ENCODE results near the gene CDH4. TPM values are rescaled to one million over a fixed set of nuclear protein-coding genes. Genes with fewer than 3 reads are reported as not detected.

CDH4 gene
- total and polyA plus RNA-seq, 8 donors = under 0.01 to 2.2 (median 0.11) TPM; not detected in 2

- no peak for DNase-seq
- Histone ChIP-seq H3K4me1 (no peaks in the 10 kb centered on the region), H3K27me3 (peaks cover 0 to 47% (median 9%) of the 10 kb centered on the region in 3 donors), H3K4me3 (no peak overlapping the region), H3K27ac (no peak overlapping the region), H3K36me3 (no peaks in the 10 kb centered on the region), H3K9me3 (peaks cover 0 to 8% (median 0%) of the 10 kb centered on the region in 4 donors)
- 79 to 87% (median 83%) methylated on average over 16 to 17 of the region's 17 CpGs for WGBS, 5 donors
- no peak for TF ChIP-seq CTCF (IDR thresholded peaks at IDR 0.05)
- no peak for TF ChIP-seq POLR2AphosphoS5 (IDR thresholded peaks at IDR 0.05)
- no peak for TF ChIP-seq EP300 (IDR thresholded peaks at IDR 0.05)
- TF ChIP-seq POLR2A (IDR thresholded peaks at IDR 0.05) = no peak
- intact Hi-C loops (cut with DNase I; ENCODE audit: low total_unique reads) = no loop called here
Observed at GRCh38 chr20:61279621-61280150, 27.6 kb downstream of the CDH4 start.

GRCh38 chr20:61280217-61280980, 28.3 kb downstream of the CDH4 start:
- Histone ChIP-seq H3K27ac (no peak overlapping the region), H3K36me3 (no peaks in the 10 kb centered on the region), H3K4me1 (no peaks in the 10 kb centered on the region), H3K9me3 (peaks cover 0 to 3% (median 0%) of the 10 kb centered on the region in 4 donors), H3K27me3 (peaks cover 0 to 40% (median 9%) of the 10 kb centered on the region in 3 donors), H3K4me3 (no peak overlapping the region)
- intact Hi-C loops (cut with DNase I; ENCODE audit: low total_unique reads) = no loop called here
- DNase-seq = no peak
- whole genome bisulfite sequencing, 5 donors = 89 to 95% (median 92%) methylated on average over 27 of the region's 27 CpGs
- TF ChIP-seq CTCF (IDR thresholded peaks at IDR 0.05) (no peak), POLR2AphosphoS5 (IDR thresholded peaks at IDR 0.05) (no peak), EP300 (IDR thresholded peaks at IDR 0.05) (no peak), POLR2A (IDR thresholded peaks at IDR 0.05) (no peak)

- 79 to 93% (median 84%) methylated on average over 7 to 12 of the region's 12 CpGs for WGBS, 5 donors
- TF ChIP-seq POLR2A (IDR thresholded peaks at IDR 0.05) = no peak
- no peak for TF ChIP-seq EP300 (IDR thresholded peaks at IDR 0.05)
- no peak for TF ChIP-seq CTCF (IDR thresholded peaks at IDR 0.05)
- TF ChIP-seq POLR2AphosphoS5 (IDR thresholded peaks at IDR 0.05) = no peak
- no peaks in the 10 kb centered on the region for H3K4me1 ChIP-seq
- peaks cover 0 to 35% (median 9%) of the 10 kb centered on the region in 3 donors for H3K27me3 ChIP-seq
- intact Hi-C loops (cut with DNase I; ENCODE audit: low total_unique reads) = no loop called here
- H3K27ac ChIP-seq = no peak overlapping the region
- no peak for DNase-seq
- no peak overlapping the region for H3K4me3 ChIP-seq
- H3K9me3 ChIP-seq = peaks cover 0 to 3% (median 0%) of the 10 kb centered on the region in 4 donors
- no peaks in the 10 kb centered on the region for H3K36me3 ChIP-seq
Observed at GRCh38 chr20:61281286-61281795, 29.3 kb downstream of the CDH4 start.

- WGBS, 5 donors = 54 to 73% (median 67%) methylated on average over 5 of the region's 5 CpGs
- no peak for DNase-seq
Observed at GRCh38 chr20:61284752-61285151, 32.7 kb downstream of the CDH4 start.

More at GRCh38 chr20:61284752-61285151, 32.7 kb downstream of the CDH4 start:
- intact Hi-C loops (cut with DNase I; ENCODE audit: low total_unique reads) = no loop called here
- no peak overlapping the region for H3K4me3 ChIP-seq
- no peaks in the 10 kb centered on the region for H3K4me1 ChIP-seq
- TF ChIP-seq CTCF (IDR thresholded peaks at IDR 0.05) (no peak), EP300 (IDR thresholded peaks at IDR 0.05) (no peak), POLR2AphosphoS5 (IDR thresholded peaks at IDR 0.05) (no peak), POLR2A (IDR thresholded peaks at IDR 0.05) (no peak)
- peaks cover 0 to 3% (median 0%) of the 10 kb centered on the region in 4 donors for H3K9me3 ChIP-seq
- peaks cover 0 to 32% (median 3%) of the 10 kb centered on the region in 3 donors for H3K27me3 ChIP-seq
- H3K27ac ChIP-seq = no peak overlapping the region
- H3K36me3 ChIP-seq = no peaks in the 10 kb centered on the region
